ENCODE data around the gene CXCL11.
"Not testable (repeated sequence)": the region's sequence is repeated elsewhere in the genome, so short reads cannot be mapped to it uniquely, and the experiment has no call there.

The CXCL11 gene

GRCh38 chr4:76042241-76042998 lies 6.5 kb upstream of the CXCL11 start:
- not testable (repeated sequence) for DNase-seq

- no peak for DNase-seq
Observed at GRCh38 chr4:76036855-76037254, 985 bp upstream of the CXCL11 start.

GRCh38 chr4:76035141-76035540 lies 729 bp downstream of the CXCL11 start:
- DNase-seq: no peak

GRCh38 chr4:76029300-76029699 lies 6.6 kb downstream of the CXCL11 start:
- DNase-seq: no peak

- DNase-seq: no peak
Observed at GRCh38 chr4:76028350-76028765, 7.5 kb downstream of the CXCL11 start.

GRCh38 chr4:76024065-76024464 lies 11.8 kb downstream of the CXCL11 start:
- no peak for DNase-seq

GRCh38 chr4:76023389-76023788 lies 12.5 kb downstream of the CXCL11 start, which contains the start of gene CXCL10:
Gene CXCL10 (minus strand): TSS chr4:76023497. CDS start chr4:76023431, 66 bp downstream.
- no peak for DNase-seq

- no peak for DNase-seq
Observed at GRCh38 chr4:76022677-76023076, 13.2 kb downstream of the CXCL11 start.

GRCh38 chr4:76022031-76022430 lies 13.8 kb downstream of the CXCL11 start:
- DNase-seq: no peak

- no peak for DNase-seq
Observed at GRCh38 chr4:76017056-76017686, 18.7 kb downstream of the CXCL11 start.

- no peak for DNase-seq
Observed at GRCh38 chr4:76016393-76016792, 19.5 kb downstream of the CXCL11 start.

- no peak for DNase-seq
Observed at GRCh38 chr4:76013540-76013939, 22.3 kb downstream of the CXCL11 start.

- DNase-seq: no peak
Observed at GRCh38 chr4:76012388-76012801, 23.5 kb downstream of the CXCL11 start.

GRCh38 chr4:76011700-76012387 lies 24.0 kb downstream of the CXCL11 start:
- DNase-seq: no peak

GRCh38 chr4:76011018-76011670 lies 24.7 kb downstream of the CXCL11 start:
- no peak for DNase-seq

GRCh38 chr4:76010576-76010975 lies 25.3 kb downstream of the CXCL11 start:
- DNase-seq: no peak

GRCh38 chr4:76009311-76009710 lies 26.6 kb downstream of the CXCL11 start:
- DNase-seq: no peak

GRCh38 chr4:76007089-76007862 lies 28.6 kb downstream of the CXCL11 start, which contains the start of gene CXCL9:
Gene CXCL9 (minus strand): TSS chr4:76007509. CDS start chr4:76007449, 60 bp downstream.
- no peak for DNase-seq

- DNase-seq: no peak
Observed at GRCh38 chr4:76003620-76004019, 32.2 kb downstream of the CXCL11 start.

- no peak for DNase-seq
Observed at GRCh38 chr4:76003035-76003434, 32.8 kb downstream of the CXCL11 start.

GRCh38 chr4:76002176-76002575 lies 33.7 kb downstream of the CXCL11 start:
- DNase-seq: no peak

- no peak for DNase-seq
Observed at GRCh38 chr4:76001700-76002099, 34.2 kb downstream of the CXCL11 start.
